Measurements from ENCODE around the gene STYK1.

The STYK1 gene

GRCh38 chr12:10621278-10621677 lies 52.6 kb downstream of the STYK1 start:
- Histone ChIP-seq H3K9me3 (ENCODE audit: insufficient read depth, low read length, severe bottlenecking) (no peaks in the 10 kb centered on the region), H3K27ac (ENCODE audit: low read length) (no peak overlapping the region), H2AFZ (ENCODE audit: low read depth, low read length) (no peak overlapping the region), H3K9ac (ENCODE audit: low read depth, low read length) (no peak overlapping the region), H3K36me3 (ENCODE audit: insufficient read depth, low read length) (no peaks in the 10 kb centered on the region), H3K27me3 (ENCODE audit: insufficient read depth, low read length, poor library complexity) (peaks cover 22% of the 10 kb centered on the region), H3K4me3 (ENCODE audit: low read depth in 1 of 2, low read length in 2 of 2) (no peak overlapping the region), H4K20me1 (ENCODE audit: insufficient read depth, low read length) (no peaks in the 10 kb centered on the region), H3K4me1 (ENCODE audit: insufficient read depth, low read length) (no peaks in the 10 kb centered on the region), H3K79me2 (ENCODE audit: insufficient read depth, low read length) (no peaks in the 10 kb centered on the region), H3K4me2 (ENCODE audit: insufficient read depth, low read length) (no peak overlapping the region)
- ATAC-seq (ENCODE audit: insufficient read depth, low read depth), result no peak
- TF ChIP-seq CTCF (IDR thresholded peaks at IDR 0.05; ENCODE audit: borderline replicate concordance, extremely low read depth, low read length, poor library complexity, severe bottlenecking) (no peak), EZH2 (IDR thresholded peaks at IDR 0.05; ENCODE audit: borderline replicate concordance, low read depth, low read length, severe bottlenecking) (no peak)
- no peak for DNase-seq

GRCh38 chr12:10620078-10620779 lies 53.6 kb downstream of the STYK1 start:
- H3K36me3 ChIP-seq (ENCODE audit: insufficient read depth, low read length), result no peaks in the 10 kb centered on the region
- no peak overlapping the region for H3K4me3 ChIP-seq (ENCODE audit: low read depth in 1 of 2, low read length in 2 of 2)
- DNase-seq (no peak), ATAC-seq (ENCODE audit: insufficient read depth, low read depth) (no peak)
- H3K79me2 ChIP-seq (ENCODE audit: insufficient read depth, low read length), result no peaks in the 10 kb centered on the region
- no peak overlapping the region for H3K4me2 ChIP-seq (ENCODE audit: insufficient read depth, low read length)
- TF ChIP-seq CTCF (IDR thresholded peaks at IDR 0.05; ENCODE audit: borderline replicate concordance, extremely low read depth, low read length, poor library complexity, severe bottlenecking), result no peak
- TF ChIP-seq EZH2 (IDR thresholded peaks at IDR 0.05; ENCODE audit: borderline replicate concordance, low read depth, low read length, severe bottlenecking), result no peak
- no peak overlapping the region for H3K9ac ChIP-seq (ENCODE audit: low read depth, low read length)
- H3K4me1 ChIP-seq (ENCODE audit: insufficient read depth, low read length), result no peaks in the 10 kb centered on the region
- no peak overlapping the region for H2AFZ ChIP-seq (ENCODE audit: low read depth, low read length)
- H3K27me3 ChIP-seq (ENCODE audit: insufficient read depth, low read length, poor library complexity), result peaks cover 22% of the 10 kb centered on the region
- H3K9me3 ChIP-seq (ENCODE audit: insufficient read depth, low read length, severe bottlenecking), result no peaks in the 10 kb centered on the region
- H3K27ac ChIP-seq (ENCODE audit: low read length), result no peak overlapping the region
- H4K20me1 ChIP-seq (ENCODE audit: insufficient read depth, low read length), result no peaks in the 10 kb centered on the region

GRCh38 chr12:10618338-10618987 lies 55.4 kb downstream of the STYK1 start:
- H3K4me2 ChIP-seq (ENCODE audit: insufficient read depth, low read length), result no peak overlapping the region

More at GRCh38 chr12:10618338-10618987, 55.4 kb downstream of the STYK1 start:
- Histone ChIP-seq H3K9me3 (ENCODE audit: insufficient read depth, low read length, severe bottlenecking) (no peaks in the 10 kb centered on the region), H3K27me3 (ENCODE audit: insufficient read depth, low read length, poor library complexity) (peaks cover 22% of the 10 kb centered on the region), H2AFZ (ENCODE audit: low read depth, low read length) (no peak overlapping the region), H3K79me2 (ENCODE audit: insufficient read depth, low read length) (no peaks in the 10 kb centered on the region), H3K27ac (ENCODE audit: low read length) (no peak overlapping the region), H4K20me1 (ENCODE audit: insufficient read depth, low read length) (no peaks in the 10 kb centered on the region), H3K4me3 (ENCODE audit: low read depth in 1 of 2, low read length in 2 of 2) (no peak overlapping the region), H3K9ac (ENCODE audit: low read depth, low read length) (no peak overlapping the region), H3K36me3 (ENCODE audit: insufficient read depth, low read length) (no peaks in the 10 kb centered on the region), H3K4me1 (ENCODE audit: insufficient read depth, low read length) (peaks cover 8% of the 10 kb centered on the region)
- ATAC-seq (ENCODE audit: insufficient read depth, low read depth) (no peak), DNase-seq (no peak)
- no peak for TF ChIP-seq EZH2 (IDR thresholded peaks at IDR 0.05; ENCODE audit: borderline replicate concordance, low read depth, low read length, severe bottlenecking)
- no peak for TF ChIP-seq CTCF (IDR thresholded peaks at IDR 0.05; ENCODE audit: borderline replicate concordance, extremely low read depth, low read length, poor library complexity, severe bottlenecking)
